GM18502 (cell line): ENCODE results near the gene TUBA4B.

ENCODE experiments used
- ATAC-seq: cut with Tn5 transposase; IDR thresholded peaks from one replicate; pipeline ENCODE4 v1.9.1; 2021; ENCODE audit warnings: mild to moderate bottlenecking; ENCODE audit not compliant: unreplicated experiment, poor library complexity

TUBA4B gene

GRCh38 chr2:219218217-219218731 lies 34.8 kb upstream of the TUBA4B start:
- ATAC-seq = peak; percentile 33

- ATAC-seq = peak; percentile 82
Measured at GRCh38 chr2:219218732-219219701, 34.0 kb upstream of the TUBA4B start, which contains the start of gene ABCB6. Gene ABCB6 (minus strand): TSS chr2:219218958. CDS start chr2:219218673, 285 bp downstream.

GRCh38 chr2:219219784-219220532 lies 33.1 kb upstream of the TUBA4B start:
- no peak for ATAC-seq

DNA sequence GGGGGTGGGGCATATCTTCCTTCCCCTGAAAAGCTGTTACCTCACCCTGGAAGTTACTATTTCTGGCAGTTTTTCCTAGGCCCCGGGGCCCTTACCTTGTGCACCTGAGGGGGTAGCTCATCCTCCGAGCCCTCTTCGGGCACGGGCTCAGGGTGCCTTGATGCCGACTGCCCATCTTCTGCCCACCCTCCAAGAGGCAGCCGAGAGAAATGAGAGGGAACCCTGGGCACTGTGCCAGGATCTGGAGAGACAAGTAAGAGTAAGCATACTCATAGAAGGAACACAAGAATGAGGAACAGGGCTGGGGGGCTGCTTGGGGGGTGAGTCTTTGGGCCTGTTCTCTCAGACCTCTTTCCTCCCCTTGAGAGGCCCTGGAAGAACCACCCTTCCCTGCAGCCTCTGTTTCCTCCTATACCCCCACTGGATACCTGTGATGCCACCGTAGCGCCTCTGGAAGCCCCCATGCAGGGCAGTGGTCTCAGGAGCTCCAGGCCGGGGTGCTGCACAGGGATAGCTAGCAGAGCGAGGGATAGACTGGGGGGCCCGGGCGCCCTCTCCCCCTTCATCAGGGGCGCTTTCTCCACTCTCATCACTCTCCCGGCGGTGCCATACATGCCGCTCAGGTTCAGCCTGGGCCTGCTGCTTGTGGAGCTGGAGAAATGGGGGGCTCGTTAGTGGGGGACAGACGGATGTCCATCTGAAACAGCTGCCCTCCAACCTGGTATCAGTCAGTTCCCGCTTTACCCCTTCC lies 32.2 kb upstream of the TUBA4B start:
- no peak for ATAC-seq

DNA sequence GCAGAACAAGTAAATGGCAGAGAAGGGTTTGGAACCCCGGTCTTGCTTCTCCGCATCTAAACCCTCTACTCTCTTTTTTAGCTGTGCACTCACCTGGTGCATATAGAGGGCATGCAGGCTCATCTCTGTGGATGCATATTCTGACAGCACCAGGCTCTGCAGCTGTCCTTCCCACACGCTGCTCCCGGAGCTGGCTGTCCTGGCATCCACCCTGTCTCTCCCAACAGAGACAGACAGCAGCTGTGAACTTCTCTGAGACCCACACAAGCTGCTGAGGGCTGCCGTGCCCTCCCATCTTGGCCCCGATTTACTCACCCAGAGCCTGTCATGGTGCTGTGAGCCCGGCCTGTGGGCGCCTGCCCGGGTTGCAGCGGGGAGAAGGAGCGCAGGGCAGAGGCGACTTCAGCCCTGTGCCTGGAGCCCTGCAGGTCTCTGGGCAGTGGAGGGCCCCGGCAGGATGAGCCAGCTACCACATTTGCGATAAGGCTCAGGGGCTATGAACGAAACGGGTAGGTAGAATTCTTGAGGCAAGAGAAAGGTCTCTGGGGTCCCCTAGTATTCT lies 31.0 kb upstream of the TUBA4B start:
- ATAC-seq = no peak

DNA sequence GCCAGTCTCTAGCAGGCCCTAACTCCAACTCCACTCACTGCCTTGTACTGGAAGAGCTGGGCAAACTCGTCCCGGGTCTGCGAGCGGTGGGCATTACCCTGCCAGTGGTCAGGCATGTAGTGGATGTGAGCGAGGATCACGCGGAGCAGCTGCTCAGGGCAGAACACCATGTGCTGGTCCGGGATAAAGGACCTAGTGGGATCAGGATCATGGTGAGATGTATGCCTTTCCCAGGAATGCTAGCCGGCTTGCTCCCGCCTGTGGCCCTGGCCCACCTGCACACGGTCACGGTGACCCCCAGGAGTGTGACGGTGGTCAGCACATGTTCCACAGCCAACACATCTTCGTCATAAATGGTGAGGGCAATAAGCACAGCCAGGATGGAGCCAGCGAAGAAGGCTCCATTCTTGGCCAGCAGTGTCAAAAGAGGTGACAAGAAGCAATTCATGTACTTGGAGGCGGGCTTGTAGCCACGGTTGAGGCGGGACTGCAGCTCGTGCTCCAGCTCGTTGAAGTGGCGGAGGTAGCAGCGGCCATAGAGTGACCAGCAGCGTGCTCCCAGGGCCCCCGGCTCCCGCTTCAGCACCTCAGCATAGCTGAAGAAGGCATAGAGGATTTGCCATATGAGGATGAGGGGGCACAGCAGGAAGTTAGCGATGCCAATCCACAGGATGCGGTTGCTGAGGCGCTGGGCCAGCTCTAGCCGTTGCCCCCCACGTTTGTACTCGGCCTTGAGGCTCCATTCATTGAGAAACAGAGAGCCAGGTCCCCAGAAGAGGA lies 29.0 kb upstream of the TUBA4B start:
- no peak for ATAC-seq

DNA sequence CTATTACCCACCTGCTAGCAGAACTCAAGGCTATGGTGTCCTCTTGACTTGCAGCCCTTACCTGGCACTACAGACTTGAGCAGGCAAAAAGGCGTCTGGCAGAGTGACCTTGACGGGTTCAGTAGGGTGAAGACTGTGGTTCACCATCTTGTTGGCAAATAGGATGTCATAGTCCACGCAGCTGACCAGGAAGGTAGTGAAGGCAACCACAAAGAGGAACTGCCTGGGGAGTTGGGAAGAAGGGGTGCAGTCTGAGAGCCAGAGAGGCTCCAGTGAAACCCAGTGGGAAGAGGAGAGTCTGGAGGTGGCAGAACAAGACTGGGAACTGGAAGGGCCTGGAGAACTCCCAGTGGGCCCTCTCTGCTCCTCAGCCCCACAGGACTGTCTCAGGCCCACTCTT lies 27.7 kb upstream of the TUBA4B start:
- ATAC-seq = no peak

GRCh38 chr2:219228041-219228910 lies 24.8 kb upstream of the TUBA4B start:
- no peak for ATAC-seq

- ATAC-seq = no peak
Measured at GRCh38 chr2:219228911-219229304, 24.1 kb upstream of the TUBA4B start.

DNA sequence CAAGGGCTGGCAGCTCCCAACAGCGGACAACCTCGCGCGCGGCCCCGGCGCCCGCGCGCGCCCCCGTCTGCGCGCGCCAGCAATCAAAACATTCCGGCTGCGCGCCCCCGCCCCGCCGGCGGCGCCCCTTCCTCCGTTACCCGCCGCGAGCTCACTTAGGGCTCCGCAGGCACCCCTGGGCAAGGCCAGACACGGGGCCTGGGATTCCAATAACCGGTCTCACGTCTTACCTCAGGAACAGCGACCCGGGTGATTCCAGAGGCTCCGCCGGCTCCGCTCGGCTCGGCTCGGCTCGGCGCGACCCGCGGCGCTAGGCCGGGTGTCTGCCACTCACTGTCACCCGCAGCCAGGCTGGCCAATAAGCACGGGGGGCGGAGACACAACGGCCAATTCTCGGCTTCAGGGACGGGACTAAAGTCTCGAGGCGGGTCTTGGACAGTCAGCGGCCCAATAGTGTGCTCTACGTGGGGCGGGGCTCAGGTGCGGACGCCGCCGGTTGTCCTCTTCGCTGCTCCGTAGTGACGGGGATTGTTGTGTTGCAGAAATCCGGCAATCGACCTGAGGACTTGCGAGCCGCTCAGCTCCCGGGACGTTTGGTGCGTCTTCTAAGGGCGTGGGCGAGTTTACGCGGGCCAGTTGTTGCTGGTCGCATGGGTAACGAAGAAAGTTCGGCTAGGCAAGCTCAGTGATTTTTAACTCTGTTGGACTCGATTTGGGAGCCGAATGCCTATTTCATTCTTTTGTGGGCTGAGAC lies 23.6 kb upstream of the TUBA4B start, which contains the start of the genes ANKZF1 and ATG9A:
Gene ANKZF1, plus strand, starts transcription at position 502 of the 754 bp plus-strand sequence. CDS start 452 bp downstream, outside the sequence.
Gene ATG9A, minus strand, starts transcription at position 332 of the 754 bp plus-strand sequence. CDS start 1,612 bp downstream, outside the sequence.
- ATAC-seq = peak; percentile 97

DNA sequence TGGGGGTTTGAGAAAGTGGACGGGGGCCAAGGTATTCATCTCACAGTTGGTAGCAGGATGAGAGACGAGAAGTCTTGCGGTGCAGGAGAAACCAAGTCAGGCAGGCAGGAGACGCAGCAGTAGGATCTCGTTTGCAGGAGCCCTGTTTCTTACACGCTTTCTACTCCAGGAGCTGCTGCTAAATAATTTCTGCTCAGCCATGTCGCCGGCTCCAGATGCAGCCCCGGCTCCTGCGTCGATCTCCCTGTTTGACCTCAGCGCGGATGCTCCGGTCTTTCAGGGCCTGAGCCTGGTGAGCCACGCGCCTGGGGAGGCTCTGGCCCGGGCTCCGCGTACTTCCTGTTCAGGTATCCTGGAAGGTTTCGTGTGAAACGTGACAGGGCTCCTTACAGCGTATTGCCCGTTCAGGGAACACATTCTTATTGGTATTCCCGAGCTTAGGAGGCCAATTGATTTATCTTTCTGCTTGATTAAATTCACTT lies 22.9 kb upstream of the TUBA4B start:
- ATAC-seq = peak; percentile 24

- ATAC-seq = no peak
Measured at GRCh38 chr2:219234331-219234730, 18.7 kb upstream of the TUBA4B start.

DNA sequence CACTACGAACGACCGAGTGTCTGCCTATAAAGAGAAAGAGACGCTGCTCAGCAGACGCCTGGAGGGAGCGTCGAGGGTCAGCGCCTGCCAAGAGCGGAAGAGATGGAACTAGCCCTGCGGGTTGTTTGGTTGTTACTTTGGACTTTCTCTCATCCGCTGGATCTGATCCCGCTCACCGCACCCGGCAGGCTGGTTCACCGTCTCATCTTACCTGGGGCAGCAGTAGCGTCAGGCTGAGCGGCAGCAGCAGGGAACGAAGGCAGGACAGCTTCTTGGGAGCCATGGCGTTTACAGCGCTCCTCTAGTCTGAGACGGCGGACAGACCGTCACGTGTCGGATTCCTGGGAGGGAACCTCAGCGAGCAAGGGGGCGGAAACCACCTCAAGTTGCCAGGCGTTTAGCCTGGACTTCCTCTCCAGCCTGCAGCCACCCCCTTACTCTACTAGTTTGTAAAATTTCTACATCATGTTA lies 9.7 kb upstream of the TUBA4B start:
- no peak for ATAC-seq

DNA sequence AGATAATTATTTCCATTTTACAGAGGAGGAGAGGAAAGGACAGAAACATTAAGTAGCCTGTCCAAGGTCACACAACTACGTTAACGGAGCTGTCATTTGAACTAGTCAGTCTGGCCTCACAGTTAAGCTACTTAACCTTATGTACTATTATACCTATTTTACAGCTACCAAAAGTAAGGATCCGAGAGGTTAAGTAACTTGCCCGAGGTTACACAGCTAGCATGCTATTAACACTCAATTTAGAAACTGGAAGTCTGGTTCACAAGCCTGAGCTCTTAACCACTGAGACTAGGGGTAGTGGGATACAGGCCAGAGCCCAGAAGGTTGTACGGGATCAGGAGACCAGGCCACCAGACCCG lies 8.3 kb upstream of the TUBA4B start:
- ATAC-seq = no peak

GRCh38 chr2:219245148-219245898 lies 7.7 kb upstream of the TUBA4B start, which contains the start of the genes GLB1L and STK16:
Gene GLB1L (minus strand): TSS chr2:219245444. CDS start chr2:219243573, 1,871 bp downstream.
Gene STK16 (plus strand): TSS chr2:219245479. CDS start chr2:219246000, 521 bp downstream.
- ATAC-seq = peak; percentile 80

- no peak for ATAC-seq
Measured at GRCh38 chr2:219245899-219246230, 7.2 kb upstream of the TUBA4B start.
